Neural cell (in vitro differentiated cells): ENCODE results near the gene CTNNBL1. TPM values are rescaled to one million over a fixed set of nuclear protein-coding genes. Genes with fewer than 3 reads are reported as not detected.

ENCODE experiments used
- H2AFZ ChIP-seq: fragments of 200-600, 300-800 bp; sonication (generic), shearing (Covaris generic); 2 replicates; pipeline ENCODE4 v1.6.0; 2014; ENCODE audit warnings: low read depth, mild to moderate bottlenecking, antibody characterized with exemption, low read length, moderate library complexity
- H3F3A ChIP-seq: fragments of 200-600 bp; shearing (Covaris generic); 2 replicates; pipeline ENCODE4 v1.6.1; 2016; ENCODE audit warnings: mild to moderate bottlenecking, moderate library complexity, mixed read lengths, antibody characterized with exemption, low read length; ENCODE audit not compliant: insufficient read depth, poor library complexity, severe bottlenecking
- H3K27ac ChIP-seq: fragments of 200-600, 300-800 bp; sonication (generic), shearing (Covaris generic); 2 replicates; pipeline ENCODE4 v1.5.1; 2014; ENCODE audit warnings: mild to moderate bottlenecking, low read length, moderate library complexity
- H3K27me3 ChIP-seq: fragments of 300-800, 200-600 bp; sonication (generic), shearing (Covaris generic); 2 replicates; pipeline ENCODE4 v1.6.0; 2014; ENCODE audit warnings: mild to moderate bottlenecking, low read depth, low read length, moderate library complexity; ENCODE audit not compliant: insufficient read depth
- H3K36me3 ChIP-seq: fragments of 300-800, 200-600 bp; sonication (generic), shearing (Covaris generic); 2 replicates; pipeline ENCODE4 v1.5.1; 2014; ENCODE audit warnings: mild to moderate bottlenecking, antibody characterized with exemption, low read length, moderate library complexity; ENCODE audit not compliant: insufficient read depth
- H3K4me2 ChIP-seq: fragments of 300-800, 200-600 bp; sonication (generic), shearing (Covaris generic); 2 replicates; pipeline ENCODE4 v1.6.0; 2014; ENCODE audit warnings: mild to moderate bottlenecking, low read length
- H3K4me3 ChIP-seq: fragments of 300-800, 200-600 bp; sonication (generic), shearing (Covaris generic); 2 replicates; pipeline ENCODE4 v1.5.1; 2014; ENCODE audit warnings: mild to moderate bottlenecking, low read length, moderate library complexity
- H3K79me2 ChIP-seq: fragments of 200-600 bp; shearing (Covaris generic); replicated peaks from 2 replicates; pipeline ENCODE4 v1.6.0; 2014; ENCODE audit warnings: mild to moderate bottlenecking, low read length, moderate library complexity; ENCODE audit not compliant: insufficient read depth
- H3K9ac ChIP-seq: fragments of 300-800, 200-600 bp; sonication (generic), shearing (Covaris generic); 2 replicates; pipeline ENCODE4 v1.6.1; 2016; ENCODE audit warnings: mild to moderate bottlenecking, low read length, mixed read lengths
- H3K9me2 ChIP-seq: fragments of 200-600 bp; shearing (Covaris generic); 2 replicates; pipeline ENCODE4 v1.6.1; 2016; ENCODE audit warnings: mild to moderate bottlenecking, low read length, mixed read lengths; ENCODE audit not compliant: insufficient read depth
- H3K9me3 ChIP-seq: fragments of 200-600, 300-800 bp; sonication (generic), shearing (Covaris generic); 2 replicates; pipeline ENCODE4 v1.6.1; 2016; ENCODE audit warnings: mild to moderate bottlenecking, mixed run types, low read length, moderate library complexity, mixed read lengths
- H4K20me1 ChIP-seq: fragments of 200-600 bp; shearing (Covaris generic); 2 replicates; pipeline ENCODE4 v1.6.1; 2016; ENCODE audit warnings: mild to moderate bottlenecking, mixed run types; ENCODE audit not compliant: insufficient read depth
- EP300 ChIP-seq: fragments of 450-650 bp; conservative IDR thresholded peaks from 2 replicates; pipeline ENCODE4 v1.6.1; 2014; ENCODE audit warnings: antibody characterized with exemption, mild to moderate bottlenecking, moderate library complexity; ENCODE audit not compliant: poor library complexity, severe bottlenecking
- EZH2 ChIP-seq: fragments of 200-600, 300-800 bp; shearing (Covaris generic), sonication (generic); IDR thresholded peaks from 2 replicates; pipeline ENCODE4 v1.6.1; 2014; ENCODE audit warnings: antibody characterized with exemption, low read length, borderline replicate concordance, mild to moderate bottlenecking; ENCODE audit not compliant: insufficient read depth, poor library complexity, severe bottlenecking
- MXI1 ChIP-seq: fragments of 450-650 bp; conservative IDR thresholded peaks from 2 replicates; pipeline ENCODE4 v1.6.1; 2014; ENCODE audit warnings: antibody characterized with exemption, mild to moderate bottlenecking; ENCODE audit not compliant: poor library complexity, severe bottlenecking
- POLR2AphosphoS5 ChIP-seq: IDR thresholded peaks from 2 replicates; pipeline ENCODE4 v1.6.1; 2012
- RAD21 ChIP-seq: fragments of 450-650 bp; conservative IDR thresholded peaks from 2 replicates; pipeline ENCODE4 v1.6.1; 2014; ENCODE audit warnings: antibody characterized with exemption, mild to moderate bottlenecking, moderate library complexity
- SMC3 ChIP-seq: fragments of 450-650 bp; conservative IDR thresholded peaks from 2 replicates; pipeline ENCODE4 v1.6.1; 2014; ENCODE audit warnings: antibody characterized with exemption, mild to moderate bottlenecking, moderate library complexity; ENCODE audit not compliant: poor library complexity
- TAF1 ChIP-seq: IDR thresholded peaks from 2 replicates; pipeline ENCODE4 v1.6.1; 2012; ENCODE audit warnings: low read depth
- polyA plus RNA-seq: library from polyadenylated mRNA; depleted of rRNA; stranded (reverse); fragments of >200 nt; gene quantifications from 2 replicates; pipeline ENCODE4 v1.2.3, GENCODE V29; 2014
- TF ChIP-seq, protein P1 (sequence below): fragments of 450-650 bp; IDR thresholded peaks from 2 replicates; pipeline ENCODE4 v1.5.1; 2014; ENCODE audit warnings: antibody characterized with exemption, mild to moderate bottlenecking, moderate library complexity; ENCODE audit not compliant: poor library complexity, severe bottlenecking
- TF ChIP-seq, protein P2 (sequence below): IDR thresholded peaks from 2 replicates; pipeline ENCODE4 v1.6.1; 2012; ENCODE audit warnings: borderline replicate concordance

CTNNBL1 gene
- polyA plus RNA-seq, 1 donor from 2014 or later = 32.6 TPM

DNA sequence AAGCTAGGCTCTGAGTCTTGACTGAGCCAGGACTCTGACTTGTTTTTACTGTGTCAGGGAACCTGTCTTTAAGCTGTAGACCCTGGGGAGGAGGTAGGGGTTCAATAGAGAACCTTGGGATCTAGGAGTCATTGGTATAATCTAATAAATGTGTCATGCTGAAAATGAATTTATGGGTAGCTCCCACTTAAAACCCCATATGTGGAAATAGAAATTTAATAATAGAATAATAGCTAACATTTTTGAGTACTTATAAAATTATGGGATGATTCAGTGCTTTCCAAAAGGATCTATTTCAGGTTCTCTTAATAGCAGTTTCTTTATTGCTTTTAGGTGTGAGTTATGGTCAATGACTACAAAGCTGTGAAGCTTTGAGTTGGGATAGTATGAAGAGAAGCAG is 41.7 kb downstream of the CTNNBL1 start:
- no peaks in the 10 kb centered on the region for H3F3A ChIP-seq
- no peaks in the 10 kb centered on the region for H3K27me3 ChIP-seq
- no peaks in the 10 kb centered on the region for H4K20me1 ChIP-seq
- no peaks in the 10 kb centered on the region for H3K9me3 ChIP-seq
- no peaks in the 10 kb centered on the region for H3K79me2 ChIP-seq
- no peak overlapping the region for H3K9ac ChIP-seq
- H3K27ac ChIP-seq = no peak overlapping the region
- peaks cover 7% of the 10 kb centered on the region for H3K36me3 ChIP-seq
- TF ChIP-seq SMC3 (no peak), MXI1 (no peak), EZH2 (no peak), POLR2AphosphoS5 (no peak), EP300 (no peak), TAF1 (no peak), RAD21 (no peak)
- TF ChIP-seq, protein P1, sequence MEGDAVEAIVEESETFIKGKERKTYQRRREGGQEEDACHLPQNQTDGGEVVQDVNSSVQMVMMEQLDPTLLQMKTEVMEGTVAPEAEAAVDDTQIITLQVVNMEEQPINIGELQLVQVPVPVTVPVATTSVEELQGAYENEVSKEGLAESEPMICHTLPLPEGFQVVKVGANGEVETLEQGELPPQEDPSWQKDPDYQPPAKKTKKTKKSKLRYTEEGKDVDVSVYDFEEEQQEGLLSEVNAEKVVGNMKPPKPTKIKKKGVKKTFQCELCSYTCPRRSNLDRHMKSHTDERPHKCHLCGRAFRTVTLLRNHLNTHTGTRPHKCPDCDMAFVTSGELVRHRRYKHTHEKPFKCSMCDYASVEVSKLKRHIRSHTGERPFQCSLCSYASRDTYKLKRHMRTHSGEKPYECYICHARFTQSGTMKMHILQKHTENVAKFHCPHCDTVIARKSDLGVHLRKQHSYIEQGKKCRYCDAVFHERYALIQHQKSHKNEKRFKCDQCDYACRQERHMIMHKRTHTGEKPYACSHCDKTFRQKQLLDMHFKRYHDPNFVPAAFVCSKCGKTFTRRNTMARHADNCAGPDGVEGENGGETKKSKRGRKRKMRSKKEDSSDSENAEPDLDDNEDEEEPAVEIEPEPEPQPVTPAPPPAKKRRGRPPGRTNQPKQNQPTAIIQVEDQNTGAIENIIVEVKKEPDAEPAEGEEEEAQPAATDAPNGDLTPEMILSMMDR = no peak
- TF ChIP-seq, protein P2, sequence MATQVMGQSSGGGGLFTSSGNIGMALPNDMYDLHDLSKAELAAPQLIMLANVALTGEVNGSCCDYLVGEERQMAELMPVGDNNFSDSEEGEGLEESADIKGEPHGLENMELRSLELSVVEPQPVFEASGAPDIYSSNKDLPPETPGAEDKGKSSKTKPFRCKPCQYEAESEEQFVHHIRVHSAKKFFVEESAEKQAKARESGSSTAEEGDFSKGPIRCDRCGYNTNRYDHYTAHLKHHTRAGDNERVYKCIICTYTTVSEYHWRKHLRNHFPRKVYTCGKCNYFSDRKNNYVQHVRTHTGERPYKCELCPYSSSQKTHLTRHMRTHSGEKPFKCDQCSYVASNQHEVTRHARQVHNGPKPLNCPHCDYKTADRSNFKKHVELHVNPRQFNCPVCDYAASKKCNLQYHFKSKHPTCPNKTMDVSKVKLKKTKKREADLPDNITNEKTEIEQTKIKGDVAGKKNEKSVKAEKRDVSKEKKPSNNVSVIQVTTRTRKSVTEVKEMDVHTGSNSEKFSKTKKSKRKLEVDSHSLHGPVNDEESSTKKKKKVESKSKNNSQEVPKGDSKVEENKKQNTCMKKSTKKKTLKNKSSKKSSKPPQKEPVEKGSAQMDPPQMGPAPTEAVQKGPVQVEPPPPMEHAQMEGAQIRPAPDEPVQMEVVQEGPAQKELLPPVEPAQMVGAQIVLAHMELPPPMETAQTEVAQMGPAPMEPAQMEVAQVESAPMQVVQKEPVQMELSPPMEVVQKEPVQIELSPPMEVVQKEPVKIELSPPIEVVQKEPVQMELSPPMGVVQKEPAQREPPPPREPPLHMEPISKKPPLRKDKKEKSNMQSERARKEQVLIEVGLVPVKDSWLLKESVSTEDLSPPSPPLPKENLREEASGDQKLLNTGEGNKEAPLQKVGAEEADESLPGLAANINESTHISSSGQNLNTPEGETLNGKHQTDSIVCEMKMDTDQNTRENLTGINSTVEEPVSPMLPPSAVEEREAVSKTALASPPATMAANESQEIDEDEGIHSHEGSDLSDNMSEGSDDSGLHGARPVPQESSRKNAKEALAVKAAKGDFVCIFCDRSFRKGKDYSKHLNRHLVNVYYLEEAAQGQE = no peak
- H3K4me2 ChIP-seq = no peak overlapping the region
- H2AFZ ChIP-seq = no peak overlapping the region
- no peaks in the 10 kb centered on the region for H3K9me2 ChIP-seq
- no peak overlapping the region for H3K4me3 ChIP-seq

DNA sequence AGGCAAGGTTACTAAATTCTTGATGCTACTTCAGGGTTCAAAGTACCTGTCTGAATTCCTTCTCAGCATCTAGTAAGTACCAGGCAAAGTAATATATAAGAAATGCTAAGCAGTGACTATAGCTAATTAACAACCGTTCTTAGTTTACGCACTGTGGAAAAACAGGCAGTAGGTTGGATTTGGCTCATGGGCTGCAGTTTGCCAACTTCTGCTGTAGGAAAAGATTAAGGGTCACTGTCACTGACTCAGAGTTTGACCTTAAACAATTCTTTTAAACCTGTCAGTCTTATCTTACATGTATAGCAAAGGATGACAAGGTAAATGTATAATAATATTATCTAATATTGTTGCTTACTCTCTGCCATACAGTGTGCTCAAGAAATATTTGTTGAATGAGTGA is 42.3 kb downstream of the CTNNBL1 start:
- Histone ChIP-seq H4K20me1 (no peaks in the 10 kb centered on the region), H3K4me2 (no peak overlapping the region), H3K9me3 (no peaks in the 10 kb centered on the region), H3K27ac (no peak overlapping the region), H3K9me2 (no peaks in the 10 kb centered on the region), H3K4me3 (no peak overlapping the region), H3K36me3 (peaks cover 7% of the 10 kb centered on the region), H2AFZ (no peak overlapping the region), H3F3A (no peaks in the 10 kb centered on the region), H3K79me2 (no peaks in the 10 kb centered on the region), H3K9ac (no peak overlapping the region), H3K27me3 (no peaks in the 10 kb centered on the region)
- TF ChIP-seq EP300 (no peak), POLR2AphosphoS5 (no peak), RAD21 (no peak)
- TF ChIP-seq, protein P2 = no peak
